WTC11 (cell line): Measurements from ENCODE around the gene PHLPP1. TPM values are rescaled to one million over a fixed set of nuclear protein-coding genes. Genes with fewer than 3 reads are reported as not detected.

Source experiments
- ATAC-seq: fragments of 200-7000 bp; cut with Tn5 transposase; 2 replicates; pipeline ENCODE4 v1.10.0; 2021; ENCODE audit warnings: mild to moderate bottlenecking, moderate library complexity
- CTCF ChIA-PET: fragments of 300-600 bp; sonication (Branson Sonifier 250); formaldehyde crosslinking; loops from one replicate; lab custom pipeline; 2021; ENCODE audit warnings: antibody characterized with exemption; lab: Charles Lee
- POLR2A ChIA-PET: fragments of 350-600 bp; sonication (Branson Sonifier 250); formaldehyde crosslinking; loops from one replicate; lab custom pipeline; 2021; ENCODE audit warnings: antibody characterized with exemption; lab: Charles Lee
- DNase-seq: peaks from one replicate; pipeline ENCODE4 v3.0.0; 2021; ENCODE audit warnings: low spot score
- H3K27ac Mint-ChIP-seq: 2 replicates; pipeline ENCODE4 v1.8.0; 2021; ENCODE audit warnings: mixed read lengths
- H3K27me3 Mint-ChIP-seq: 2 replicates; pipeline ENCODE4 v1.8.0; 2021; ENCODE audit warnings: low read depth, mild to moderate bottlenecking, moderate library complexity, mixed read lengths
- H3K36me3 Mint-ChIP-seq: 2 replicates; pipeline ENCODE4 v1.8.0; 2021; ENCODE audit warnings: mixed read lengths
- H3K4me1 Mint-ChIP-seq: 2 replicates; pipeline ENCODE4 v1.8.0; 2022; ENCODE audit warnings: mixed read lengths
- H3K4me3 Mint-ChIP-seq: 2 replicates; pipeline ENCODE4 v1.8.0; 2021; ENCODE audit warnings: mild to moderate bottlenecking, moderate library complexity, mixed read lengths
- H3K9me3 Mint-ChIP-seq: 2 replicates; pipeline ENCODE4 v1.8.0; 2021; ENCODE audit warnings: mixed read lengths
- CREB1 ChIP-seq: sonication (generic); formaldehyde crosslinking; IDR thresholded peaks from 2 replicates; pipeline ENCODE4 v1.8.0; 2023; ENCODE audit warnings: mild to moderate bottlenecking, missing genetic modification reagents
- EMX1 ChIP-seq: fragments of 250-450 bp; sonication (Bioruptor Pico); IDR thresholded peaks from 2 replicates; pipeline ENCODE4 v1.8.0; 2021; ENCODE audit warnings: mild to moderate bottlenecking
- FOXK1 ChIP-seq: sonication (generic); formaldehyde crosslinking; IDR thresholded peaks from 2 replicates; pipeline ENCODE4 v1.8.0; 2022; ENCODE audit warnings: mild to moderate bottlenecking, moderate library complexity, missing genetic modification reagents
- OVOL2 ChIP-seq: fragments of 250-450 bp; sonication (Bioruptor Pico); IDR thresholded peaks from 2 replicates; pipeline ENCODE4 v1.9.0; 2021; ENCODE audit warnings: mild to moderate bottlenecking, borderline replicate concordance
- SMAD3 ChIP-seq: sonication (generic); formaldehyde crosslinking; IDR thresholded peaks from 2 replicates; pipeline ENCODE4 v1.8.0; 2022; ENCODE audit warnings: missing genetic modification reagents, mild to moderate bottlenecking, borderline replicate concordance
- TCF7 ChIP-seq: sonication (generic); formaldehyde crosslinking; IDR thresholded peaks from 2 replicates; pipeline ENCODE4 v1.8.0; 2022; ENCODE audit warnings: mild to moderate bottlenecking, low read depth, missing genetic modification reagents, moderate library complexity
- TEAD1 ChIP-seq: sonication (generic); formaldehyde crosslinking; IDR thresholded peaks from 2 replicates; pipeline ENCODE4 v1.8.0; 2022; ENCODE audit warnings: mild to moderate bottlenecking, missing genetic modification reagents
- TP53 ChIP-seq: sonication (generic); formaldehyde crosslinking; IDR thresholded peaks from 2 replicates; pipeline ENCODE4 v1.8.1; 2023; ENCODE audit warnings: mild to moderate bottlenecking, missing genetic modification reagents
- ZNF232 ChIP-seq: sonication (generic); formaldehyde crosslinking; IDR thresholded peaks from 2 replicates; pipeline ENCODE4 v1.8.0; 2022; ENCODE audit warnings: mild to moderate bottlenecking, missing genetic modification reagents
- ZNF263 ChIP-seq: sonication (generic); formaldehyde crosslinking; IDR thresholded peaks from 2 replicates; pipeline ENCODE4 v1.8.1; 2022; ENCODE audit warnings: low read depth, mild to moderate bottlenecking, moderate library complexity, missing genetic modification reagents
- ZNF423 ChIP-seq: fragments of 250-450 bp; sonication (Bioruptor Pico); IDR thresholded peaks from 2 replicates; pipeline ENCODE4 v2.1.2; 2022; ENCODE audit warnings: mild to moderate bottlenecking, moderate library complexity
- total RNA-seq: library from RNA; stranded (reverse); gene quantifications from 3 replicates; pipeline ENCODE4 v1.2.3, GENCODE V29; 2021
- TF ChIP-seq, protein P1 (sequence below): fragments of 250-450 bp; sonication (Bioruptor Pico); conservative IDR thresholded peaks from 2 replicates; pipeline ENCODE4 v1.9.0; 2021; ENCODE audit warnings: mild to moderate bottlenecking
- TF ChIP-seq, protein P2 (sequence below): sonication (generic); formaldehyde crosslinking; IDR thresholded peaks from 2 replicates; pipeline ENCODE4 v1.8.0; 2022; ENCODE audit warnings: mild to moderate bottlenecking, missing genetic modification reagents
- TF ChIP-seq, protein P3 (sequence below): sonication (generic); formaldehyde crosslinking; IDR thresholded peaks from 2 replicates; pipeline ENCODE4 v1.8.0; 2022; ENCODE audit warnings: missing genetic modification reagents
- TF ChIP-seq, protein P4 (sequence below): sonication (generic); formaldehyde crosslinking; IDR thresholded peaks from 2 replicates; pipeline ENCODE4 v1.8.1; 2022; ENCODE audit warnings: missing genetic modification reagents, borderline replicate concordance
- TF ChIP-seq, protein P5 (sequence below): sonication (generic); formaldehyde crosslinking; conservative IDR thresholded peaks from 2 replicates; pipeline ENCODE4 v1.8.1; 2023; ENCODE audit warnings: mild to moderate bottlenecking, low read depth, missing genetic modification reagents, moderate library complexity
- TF ChIP-seq, protein P6 (sequence below): sonication (generic); formaldehyde crosslinking; IDR thresholded peaks from 2 replicates; pipeline ENCODE4 v1.8.1; 2022; ENCODE audit warnings: low read depth, mild to moderate bottlenecking, moderate library complexity, missing genetic modification reagents, borderline replicate concordance
- TF ChIP-seq, protein P7 (sequence below): fragments of 250-450 bp; sonication (Bioruptor Pico); IDR thresholded peaks from 2 replicates; pipeline ENCODE4 v1.8.0; 2021; ENCODE audit warnings: mild to moderate bottlenecking

PHLPP1 gene
- total RNA-seq, 1 experiment from 2014 or later: 52.0 TPM

DNA sequence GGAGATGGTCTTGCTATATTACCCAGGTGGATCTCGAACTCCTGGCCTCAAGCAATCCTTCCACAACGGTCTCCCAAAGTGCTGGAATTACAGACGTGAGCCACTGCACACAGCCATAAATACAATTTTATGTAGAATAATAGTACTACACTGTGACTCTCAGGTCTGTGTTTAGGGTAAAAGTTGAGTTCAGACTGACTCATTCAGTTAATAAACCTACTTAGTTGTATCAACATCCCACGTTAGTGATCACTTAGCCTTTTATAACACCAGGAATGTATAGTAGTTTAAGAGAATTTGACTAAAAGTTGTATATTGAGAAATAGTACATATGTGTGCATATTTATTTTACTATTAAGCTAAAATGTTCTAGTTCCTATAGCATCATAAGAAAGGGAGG lies 237.5 kb downstream of the PHLPP1 start (continued):
- TF ChIP-seq, protein P1, sequence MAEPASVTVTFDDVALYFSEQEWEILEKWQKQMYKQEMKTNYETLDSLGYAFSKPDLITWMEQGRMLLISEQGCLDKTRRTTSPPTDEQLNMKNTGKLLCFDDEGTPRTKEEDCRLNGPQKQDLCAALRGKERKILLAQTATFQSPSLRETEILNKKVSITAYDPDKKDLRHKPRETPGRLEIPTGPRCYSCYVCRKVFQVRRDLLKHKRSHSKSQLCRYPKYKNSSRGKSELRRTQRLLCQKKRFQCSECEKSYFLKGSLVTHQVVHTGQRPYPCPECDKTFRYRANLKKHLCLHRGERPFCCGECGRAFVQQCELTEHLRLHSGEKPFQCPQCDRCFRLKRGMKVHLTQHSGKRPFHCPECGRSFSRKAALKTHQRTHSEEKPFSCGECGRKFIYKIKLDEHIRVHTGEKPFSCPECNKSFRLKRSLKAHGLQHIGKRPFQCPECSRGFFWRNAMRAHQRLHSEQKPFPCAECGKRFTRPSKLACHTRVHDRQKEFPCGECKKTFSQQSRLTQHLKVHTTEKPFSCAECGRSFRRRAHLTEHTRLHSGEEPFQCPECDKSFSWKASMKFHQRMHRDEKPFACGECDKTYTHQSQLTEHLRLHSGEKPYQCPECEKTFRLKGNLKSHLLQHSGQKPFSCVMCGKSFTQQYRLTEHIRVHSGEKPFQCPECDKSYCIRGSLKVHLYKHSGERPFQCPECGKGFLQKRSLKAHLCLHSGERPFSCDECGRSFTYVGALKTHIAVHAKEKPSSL (CRISPR knock-in tag): no peak
- TF ChIP-seq, protein P2, sequence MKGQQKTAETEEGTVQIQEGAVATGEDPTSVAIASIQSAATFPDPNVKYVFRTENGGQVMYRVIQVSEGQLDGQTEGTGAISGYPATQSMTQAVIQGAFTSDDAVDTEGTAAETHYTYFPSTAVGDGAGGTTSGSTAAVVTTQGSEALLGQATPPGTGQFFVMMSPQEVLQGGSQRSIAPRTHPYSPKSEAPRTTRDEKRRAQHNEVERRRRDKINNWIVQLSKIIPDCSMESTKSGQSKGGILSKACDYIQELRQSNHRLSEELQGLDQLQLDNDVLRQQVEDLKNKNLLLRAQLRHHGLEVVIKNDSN (CRISPR knock-in tag): no peak
- no peak for TF ChIP-seq ZNF423 (CRISPR knock-in tag)
- TF ChIP-seq SMAD3 (CRISPR knock-in tag): no peak
- no peak for TF ChIP-seq EMX1 (CRISPR knock-in tag)
- TF ChIP-seq, protein P3, sequence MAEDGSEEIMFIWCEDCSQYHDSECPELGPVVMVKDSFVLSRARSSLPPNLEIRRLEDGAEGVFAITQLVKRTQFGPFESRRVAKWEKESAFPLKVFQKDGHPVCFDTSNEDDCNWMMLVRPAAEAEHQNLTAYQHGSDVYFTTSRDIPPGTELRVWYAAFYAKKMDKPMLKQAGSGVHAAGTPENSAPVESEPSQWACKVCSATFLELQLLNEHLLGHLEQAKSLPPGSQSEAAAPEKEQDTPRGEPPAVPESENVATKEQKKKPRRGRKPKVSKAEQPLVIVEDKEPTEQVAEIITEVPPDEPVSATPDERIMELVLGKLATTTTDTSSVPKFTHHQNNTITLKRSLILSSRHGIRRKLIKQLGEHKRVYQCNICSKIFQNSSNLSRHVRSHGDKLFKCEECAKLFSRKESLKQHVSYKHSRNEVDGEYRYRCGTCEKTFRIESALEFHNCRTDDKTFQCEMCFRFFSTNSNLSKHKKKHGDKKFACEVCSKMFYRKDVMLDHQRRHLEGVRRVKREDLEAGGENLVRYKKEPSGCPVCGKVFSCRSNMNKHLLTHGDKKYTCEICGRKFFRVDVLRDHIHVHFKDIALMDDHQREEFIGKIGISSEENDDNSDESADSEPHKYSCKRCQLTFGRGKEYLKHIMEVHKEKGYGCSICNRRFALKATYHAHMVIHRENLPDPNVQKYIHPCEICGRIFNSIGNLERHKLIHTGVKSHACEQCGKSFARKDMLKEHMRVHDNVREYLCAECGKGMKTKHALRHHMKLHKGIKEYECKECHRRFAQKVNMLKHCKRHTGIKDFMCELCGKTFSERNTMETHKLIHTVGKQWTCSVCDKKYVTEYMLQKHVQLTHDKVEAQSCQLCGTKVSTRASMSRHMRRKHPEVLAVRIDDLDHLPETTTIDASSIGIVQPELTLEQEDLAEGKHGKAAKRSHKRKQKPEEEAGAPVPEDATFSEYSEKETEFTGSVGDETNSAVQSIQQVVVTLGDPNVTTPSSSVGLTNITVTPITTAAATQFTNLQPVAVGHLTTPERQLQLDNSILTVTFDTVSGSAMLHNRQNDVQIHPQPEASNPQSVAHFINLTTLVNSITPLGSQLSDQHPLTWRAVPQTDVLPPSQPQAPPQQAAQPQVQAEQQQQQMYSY: no peak
- no peak for TF ChIP-seq TCF7 (CRISPR knock-in tag)
- TF ChIP-seq TEAD1 (CRISPR knock-in tag): no peak
- TF ChIP-seq, protein P4, sequence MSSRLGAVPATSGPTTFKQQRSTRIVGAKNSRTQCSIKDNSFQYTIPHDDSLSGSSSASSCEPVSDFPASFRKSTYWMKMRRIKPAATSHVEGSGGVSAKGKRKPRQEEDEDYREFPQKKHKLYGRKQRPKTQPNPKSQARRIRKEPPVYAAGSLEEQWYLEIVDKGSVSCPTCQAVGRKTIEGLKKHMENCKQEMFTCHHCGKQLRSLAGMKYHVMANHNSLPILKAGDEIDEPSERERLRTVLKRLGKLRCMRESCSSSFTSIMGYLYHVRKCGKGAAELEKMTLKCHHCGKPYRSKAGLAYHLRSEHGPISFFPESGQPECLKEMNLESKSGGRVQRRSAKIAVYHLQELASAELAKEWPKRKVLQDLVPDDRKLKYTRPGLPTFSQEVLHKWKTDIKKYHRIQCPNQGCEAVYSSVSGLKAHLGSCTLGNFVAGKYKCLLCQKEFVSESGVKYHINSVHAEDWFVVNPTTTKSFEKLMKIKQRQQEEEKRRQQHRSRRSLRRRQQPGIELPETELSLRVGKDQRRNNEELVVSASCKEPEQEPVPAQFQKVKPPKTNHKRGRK (CRISPR knock-in tag): no peak
- TF ChIP-seq TP53 (CRISPR knock-in tag): no peak
- TF ChIP-seq OVOL2 (CRISPR knock-in tag): no peak
- TF ChIP-seq CREB1 (CRISPR knock-in tag): no peak

DNA sequence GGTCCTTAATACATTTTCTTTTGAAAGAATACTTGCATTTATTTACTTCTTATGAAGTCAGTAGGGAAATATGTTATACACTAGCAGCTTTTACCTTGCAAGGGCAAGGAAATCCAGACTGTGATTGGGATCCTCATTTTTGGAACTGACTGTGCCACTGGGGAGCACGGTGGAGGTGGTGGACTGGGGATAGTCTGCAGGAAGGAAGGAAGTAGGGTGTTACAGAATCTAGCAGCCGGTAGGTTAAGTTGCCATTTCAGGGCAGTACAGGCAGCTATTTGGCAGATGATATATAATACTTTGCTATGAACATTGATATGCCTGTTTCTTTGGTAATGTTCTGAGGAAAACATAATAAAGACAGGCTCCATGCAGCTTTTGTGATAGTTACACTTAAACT lies 238.3 kb downstream of the PHLPP1 start:
- no peaks in the 10 kb centered on the region for H3K9me3 Mint-ChIP-seq
- ATAC-seq (no peak), DNase-seq (no peak)
- peaks cover 5% of the 10 kb centered on the region; the same call in 1 of the 2 replicates for H3K4me1 Mint-ChIP-seq
- no peak overlapping the region for H3K27ac Mint-ChIP-seq
- no peak overlapping the region for H3K4me3 Mint-ChIP-seq
- CTCF ChIA-PET: no interaction called here
- peaks cover 36% of the 10 kb centered on the region for H3K36me3 Mint-ChIP-seq
- H3K27me3 Mint-ChIP-seq: no peaks in the 10 kb centered on the region
- POLR2A ChIA-PET: no interaction called here
- TF ChIP-seq ZNF232 (CRISPR knock-in tag) (no peak), FOXK1 (CRISPR knock-in tag) (no peak), TP53 (CRISPR knock-in tag) (no peak), TCF7 (CRISPR knock-in tag) (no peak), ZNF263 (CRISPR knock-in tag) (no peak)
- TF ChIP-seq, protein P5, sequence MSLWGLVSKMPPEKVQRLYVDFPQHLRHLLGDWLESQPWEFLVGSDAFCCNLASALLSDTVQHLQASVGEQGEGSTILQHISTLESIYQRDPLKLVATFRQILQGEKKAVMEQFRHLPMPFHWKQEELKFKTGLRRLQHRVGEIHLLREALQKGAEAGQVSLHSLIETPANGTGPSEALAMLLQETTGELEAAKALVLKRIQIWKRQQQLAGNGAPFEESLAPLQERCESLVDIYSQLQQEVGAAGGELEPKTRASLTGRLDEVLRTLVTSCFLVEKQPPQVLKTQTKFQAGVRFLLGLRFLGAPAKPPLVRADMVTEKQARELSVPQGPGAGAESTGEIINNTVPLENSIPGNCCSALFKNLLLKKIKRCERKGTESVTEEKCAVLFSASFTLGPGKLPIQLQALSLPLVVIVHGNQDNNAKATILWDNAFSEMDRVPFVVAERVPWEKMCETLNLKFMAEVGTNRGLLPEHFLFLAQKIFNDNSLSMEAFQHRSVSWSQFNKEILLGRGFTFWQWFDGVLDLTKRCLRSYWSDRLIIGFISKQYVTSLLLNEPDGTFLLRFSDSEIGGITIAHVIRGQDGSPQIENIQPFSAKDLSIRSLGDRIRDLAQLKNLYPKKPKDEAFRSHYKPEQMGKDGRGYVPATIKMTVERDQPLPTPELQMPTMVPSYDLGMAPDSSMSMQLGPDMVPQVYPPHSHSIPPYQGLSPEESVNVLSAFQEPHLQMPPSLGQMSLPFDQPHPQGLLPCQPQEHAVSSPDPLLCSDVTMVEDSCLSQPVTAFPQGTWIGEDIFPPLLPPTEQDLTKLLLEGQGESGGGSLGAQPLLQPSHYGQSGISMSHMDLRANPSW (CRISPR knock-in tag): no peak
- TF ChIP-seq, protein P2 (CRISPR knock-in tag): no peak
- TF ChIP-seq, protein P6, sequence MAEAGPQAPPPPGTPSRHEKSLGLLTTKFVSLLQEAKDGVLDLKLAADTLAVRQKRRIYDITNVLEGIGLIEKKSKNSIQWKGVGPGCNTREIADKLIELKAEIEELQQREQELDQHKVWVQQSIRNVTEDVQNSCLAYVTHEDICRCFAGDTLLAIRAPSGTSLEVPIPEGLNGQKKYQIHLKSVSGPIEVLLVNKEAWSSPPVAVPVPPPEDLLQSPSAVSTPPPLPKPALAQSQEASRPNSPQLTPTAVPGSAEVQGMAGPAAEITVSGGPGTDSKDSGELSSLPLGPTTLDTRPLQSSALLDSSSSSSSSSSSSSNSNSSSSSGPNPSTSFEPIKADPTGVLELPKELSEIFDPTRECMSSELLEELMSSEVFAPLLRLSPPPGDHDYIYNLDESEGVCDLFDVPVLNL: no peak
- TF ChIP-seq, protein P7, sequence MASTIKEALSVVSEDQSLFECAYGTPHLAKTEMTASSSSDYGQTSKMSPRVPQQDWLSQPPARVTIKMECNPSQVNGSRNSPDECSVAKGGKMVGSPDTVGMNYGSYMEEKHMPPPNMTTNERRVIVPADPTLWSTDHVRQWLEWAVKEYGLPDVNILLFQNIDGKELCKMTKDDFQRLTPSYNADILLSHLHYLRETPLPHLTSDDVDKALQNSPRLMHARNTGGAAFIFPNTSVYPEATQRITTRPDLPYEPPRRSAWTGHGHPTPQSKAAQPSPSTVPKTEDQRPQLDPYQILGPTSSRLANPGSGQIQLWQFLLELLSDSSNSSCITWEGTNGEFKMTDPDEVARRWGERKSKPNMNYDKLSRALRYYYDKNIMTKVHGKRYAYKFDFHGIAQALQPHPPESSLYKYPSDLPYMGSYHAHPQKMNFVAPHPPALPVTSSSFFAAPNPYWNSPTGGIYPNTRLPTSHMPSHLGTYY (CRISPR knock-in tag): no peak
